Mammary epithelial cell (primary cell): Measurements from ENCODE around the gene TRAF3IP1.

ENCODE experiments used
- CTCF ChIP-seq, 2 donors: IDR thresholded peaks in 1 of 2; conservative IDR thresholded peaks in 1 of 2; 2 replicates each; pipeline ENCODE4 v1.5.1; 2011 to 2012; ENCODE audit warnings: inconsistent platforms in 2 of 2, low read length in 2 of 2, mild to moderate bottlenecking in 2 of 2, control low read depth in 1 of 2, low read depth in 1 of 2; ENCODE audit not compliant: insufficient read depth in 1 of 2; ENCODE audit errors: extremely low read depth in 1 of 2
- EZH2 ChIP-seq: IDR thresholded peaks from 2 replicates; pipeline ENCODE4 v1.6.1; 2012; ENCODE audit warnings: low read length, inconsistent platforms, borderline replicate concordance

- TF ChIP-seq CTCF (conservative IDR thresholded peaks at IDR 0.05 in 1 of 2, IDR thresholded peaks at IDR 0.05 in 1 of 2; ENCODE audit: extremely low read depth in 1 of 2, insufficient read depth in 1 of 2, low read depth in 1 of 2, low read length in 2 of 2) (no peak), EZH2 (no peak)
These were observed 105.8 kb downstream of the TRAF3IP1 start for GRCh38 chr2:238425979-238426567.
